Measurements from ENCODE around the gene INAVA.
A peak's percentile ranks its signal among the peaks of the same experiment; 100 is the strongest.

The INAVA gene

DNA sequence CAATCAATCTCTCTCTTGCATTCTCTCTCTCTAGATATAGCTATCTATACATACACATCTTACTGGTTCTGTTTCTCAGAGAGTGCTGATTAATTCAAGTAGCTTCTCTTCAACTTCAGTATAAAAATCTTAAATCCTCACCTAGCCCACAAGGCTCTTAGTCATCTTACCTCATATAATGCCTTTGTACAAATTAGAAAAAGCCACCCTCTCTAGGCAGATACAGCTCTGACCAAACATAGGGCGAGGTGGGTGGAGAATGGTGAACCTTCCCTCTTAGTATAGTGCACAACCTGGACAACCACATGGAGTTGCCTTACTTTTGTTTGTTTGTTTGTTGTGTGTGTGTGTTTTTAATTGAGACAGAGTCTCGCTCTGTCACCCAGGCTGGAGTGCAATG is 5.1 kb upstream of the INAVA start:
- H3K4me1 ChIP-seq (ENCODE audit: low read length), result peaks cover 59% of the 10 kb centered on the region
- H3K4me2 ChIP-seq (ENCODE audit: low read depth, low read length), result no peak overlapping the region

DNA sequence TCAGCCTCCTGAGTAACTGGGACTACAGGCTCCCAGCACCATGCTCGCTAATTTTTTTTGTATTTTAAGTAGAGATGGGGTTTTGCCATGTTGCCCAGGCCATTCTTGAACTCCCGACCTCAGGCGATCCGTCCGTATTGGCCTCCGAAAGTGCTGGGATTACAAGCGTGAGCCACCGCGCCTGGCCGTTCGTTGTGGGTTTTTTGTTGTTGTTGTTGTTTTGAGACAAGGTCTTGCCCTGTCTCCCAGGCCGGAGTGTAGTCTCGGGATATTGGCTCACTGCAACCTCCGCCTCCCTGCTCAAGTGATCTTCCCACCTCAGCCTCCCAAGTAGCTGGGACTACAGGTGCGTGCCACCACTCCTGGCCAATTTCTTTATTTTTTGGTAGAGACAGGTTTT is 4.7 kb upstream of the INAVA start:
- H3F3A ChIP-seq (ENCODE audit: insufficient read depth, low read length), result peaks cover 49% of the 10 kb centered on the region
- peaks cover 64% of the 10 kb centered on the region for H3K4me1 ChIP-seq (ENCODE audit: low read length)
- H4K20me1 ChIP-seq (ENCODE audit: insufficient read depth, low read length), result no peaks in the 10 kb centered on the region
- H2AFZ ChIP-seq (ENCODE audit: low read length), result no peak overlapping the region
- peak overlapping the region; percentile 79; the same call in 1 of the 2 replicates for H3K4me3 ChIP-seq (ENCODE audit: low read length)
- H3K4me2 ChIP-seq (ENCODE audit: low read depth, low read length), result peak overlapping the region; percentile 83; the same call in 1 of the 2 replicates
- H3K36me3 ChIP-seq (replicated peaks; ENCODE audit: insufficient read depth, low read length), result no peaks in the 10 kb centered on the region
- no peak overlapping the region for H3K27ac ChIP-seq (ENCODE audit: low read length)
- no peaks in the 10 kb centered on the region for H3K9me2 ChIP-seq (replicated peaks; ENCODE audit: insufficient read depth, low read length)
- TF ChIP-seq, protein P1, sequence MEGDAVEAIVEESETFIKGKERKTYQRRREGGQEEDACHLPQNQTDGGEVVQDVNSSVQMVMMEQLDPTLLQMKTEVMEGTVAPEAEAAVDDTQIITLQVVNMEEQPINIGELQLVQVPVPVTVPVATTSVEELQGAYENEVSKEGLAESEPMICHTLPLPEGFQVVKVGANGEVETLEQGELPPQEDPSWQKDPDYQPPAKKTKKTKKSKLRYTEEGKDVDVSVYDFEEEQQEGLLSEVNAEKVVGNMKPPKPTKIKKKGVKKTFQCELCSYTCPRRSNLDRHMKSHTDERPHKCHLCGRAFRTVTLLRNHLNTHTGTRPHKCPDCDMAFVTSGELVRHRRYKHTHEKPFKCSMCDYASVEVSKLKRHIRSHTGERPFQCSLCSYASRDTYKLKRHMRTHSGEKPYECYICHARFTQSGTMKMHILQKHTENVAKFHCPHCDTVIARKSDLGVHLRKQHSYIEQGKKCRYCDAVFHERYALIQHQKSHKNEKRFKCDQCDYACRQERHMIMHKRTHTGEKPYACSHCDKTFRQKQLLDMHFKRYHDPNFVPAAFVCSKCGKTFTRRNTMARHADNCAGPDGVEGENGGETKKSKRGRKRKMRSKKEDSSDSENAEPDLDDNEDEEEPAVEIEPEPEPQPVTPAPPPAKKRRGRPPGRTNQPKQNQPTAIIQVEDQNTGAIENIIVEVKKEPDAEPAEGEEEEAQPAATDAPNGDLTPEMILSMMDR (IDR thresholded peaks at IDR 0.05; ENCODE audit: low read length), result no peak
- TF ChIP-seq EZH2 (optimal IDR thresholded peaks at IDR 0.05; ENCODE audit: low read depth, low read length) (no peak), EZH2phosphoT487 (IDR thresholded peaks at IDR 0.05; ENCODE audit: low read length) (no peak)
- no peak for DNase-seq
- peaks cover 52% of the 10 kb centered on the region for H3K79me2 ChIP-seq (ENCODE audit: low read length)
- no peaks in the 10 kb centered on the region for H3K27me3 ChIP-seq (replicated peaks; ENCODE audit: insufficient read depth, low read length)
- H3K9me3 ChIP-seq (replicated peaks; ENCODE audit: insufficient read depth, low read length), result no peaks in the 10 kb centered on the region
- peak overlapping the region; percentile 97; the same call in 1 of the 2 replicates for H3K9ac ChIP-seq (ENCODE audit: low read length)

More for the DNA sequence above, 5.1 kb upstream of the INAVA start:
- no peak overlapping the region for H3K9ac ChIP-seq (ENCODE audit: low read length)
- peaks cover 47% of the 10 kb centered on the region for H3K79me2 ChIP-seq (ENCODE audit: low read length)
- no peak overlapping the region for H3K27ac ChIP-seq (ENCODE audit: low read length)
- H3K36me3 ChIP-seq (replicated peaks; ENCODE audit: insufficient read depth, low read length), result no peaks in the 10 kb centered on the region
- TF ChIP-seq EZH2phosphoT487 (IDR thresholded peaks at IDR 0.05; ENCODE audit: low read length), result no peak
- TF ChIP-seq, protein P1 (IDR thresholded peaks at IDR 0.05; ENCODE audit: low read length), result no peak
- TF ChIP-seq EZH2 (optimal IDR thresholded peaks at IDR 0.05; ENCODE audit: low read depth, low read length), result no peak
- no peaks in the 10 kb centered on the region for H3K9me2 ChIP-seq (replicated peaks; ENCODE audit: insufficient read depth, low read length)
- no peak for DNase-seq
- no peak overlapping the region for H3K4me3 ChIP-seq (ENCODE audit: low read length)
- no peaks in the 10 kb centered on the region for H3K9me3 ChIP-seq (replicated peaks; ENCODE audit: insufficient read depth, low read length)
- no peak overlapping the region for H2AFZ ChIP-seq (ENCODE audit: low read length)
- H3F3A ChIP-seq (ENCODE audit: insufficient read depth, low read length), result peaks cover 49% of the 10 kb centered on the region
- H3K27me3 ChIP-seq (replicated peaks; ENCODE audit: insufficient read depth, low read length), result no peaks in the 10 kb centered on the region
- H4K20me1 ChIP-seq (ENCODE audit: insufficient read depth, low read length), result no peaks in the 10 kb centered on the region

DNA sequence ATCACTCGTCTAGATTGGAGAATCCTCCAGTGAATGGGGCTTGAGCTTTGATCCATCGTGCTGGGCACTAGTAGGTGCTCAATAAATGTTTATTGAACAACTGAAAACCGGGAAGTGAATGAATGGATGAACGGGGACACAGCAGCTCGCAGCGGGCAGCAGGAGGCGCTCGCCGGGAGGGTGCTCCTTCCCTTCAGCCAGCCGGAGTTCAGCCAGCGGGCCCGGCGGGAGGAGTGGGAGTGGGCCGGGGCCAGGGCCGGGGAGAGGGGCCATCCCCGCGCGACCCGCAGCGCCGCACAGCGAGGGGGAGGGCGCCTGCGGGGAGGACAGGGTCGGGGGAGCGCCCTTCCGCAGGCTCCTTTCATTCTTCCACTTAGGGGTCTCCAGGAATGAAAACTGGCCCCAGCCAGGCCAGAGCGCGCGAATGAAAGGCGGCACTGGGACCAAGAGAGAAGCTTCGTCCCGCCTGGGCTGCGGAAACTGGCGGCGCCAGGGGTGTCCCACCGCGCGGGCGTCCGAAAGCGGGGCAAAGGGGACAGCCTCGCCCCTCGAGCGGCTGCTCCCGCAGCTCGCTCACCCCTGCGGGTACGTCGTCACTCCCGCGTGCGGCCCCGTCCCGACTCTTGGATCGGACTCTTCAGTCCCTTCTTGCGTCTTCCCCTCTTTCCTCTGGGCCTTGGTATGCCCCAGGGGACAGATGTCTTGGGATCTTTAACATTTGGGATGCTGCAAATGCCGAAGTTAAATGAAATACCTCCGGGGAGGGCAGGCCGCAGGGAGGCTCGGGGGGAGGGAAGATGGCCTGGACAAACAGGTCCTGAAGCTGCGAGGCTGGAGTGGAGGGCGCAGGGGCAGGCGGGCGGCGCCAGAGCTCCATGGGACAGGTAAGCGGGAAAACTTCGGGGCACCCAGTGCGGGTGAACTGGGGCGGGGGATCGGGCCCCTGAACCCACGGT is 3.6 kb upstream of the INAVA start:
- Histone ChIP-seq H3F3A (ENCODE audit: insufficient read depth, low read length) (peaks cover 49% of the 10 kb centered on the region), H3K9me2 (replicated peaks; ENCODE audit: insufficient read depth, low read length) (no peaks in the 10 kb centered on the region), H2AFZ (ENCODE audit: low read length) (peak overlapping the region; percentile 69), H4K20me1 (ENCODE audit: insufficient read depth, low read length) (no peaks in the 10 kb centered on the region), H3K9me3 (replicated peaks; ENCODE audit: insufficient read depth, low read length) (no peaks in the 10 kb centered on the region), H3K4me2 (ENCODE audit: low read depth, low read length) (peak overlapping the region; percentile 83), H3K27ac (ENCODE audit: low read length) (peak overlapping the region; percentile 84), H3K9ac (ENCODE audit: low read length) (peak overlapping the region; percentile 97), H3K4me3 (ENCODE audit: low read length) (peak overlapping the region; percentile 79), H3K4me1 (ENCODE audit: low read length) (peaks cover 62% of the 10 kb centered on the region), H3K36me3 (replicated peaks; ENCODE audit: insufficient read depth, low read length) (no peaks in the 10 kb centered on the region), H3K79me2 (ENCODE audit: low read length) (peaks cover 62% of the 10 kb centered on the region), H3K27me3 (replicated peaks; ENCODE audit: insufficient read depth, low read length) (no peaks in the 10 kb centered on the region)
- TF ChIP-seq, protein P1 (IDR thresholded peaks at IDR 0.05; ENCODE audit: low read length), result peak; percentile 93
- no peak for TF ChIP-seq EZH2 (optimal IDR thresholded peaks at IDR 0.05; ENCODE audit: low read depth, low read length)
- peak; percentile 82 for DNase-seq

Measured in MM.1S (cell line).